Ascending aorta (tissue), 2 donors: ENCODE data around the gene VSTM4. TPM values are rescaled to one million over a fixed set of nuclear protein-coding genes. Genes with fewer than 3 reads are reported as not detected.

Experiments used
- DNase-seq, 2 donors: peaks; one replicate each; pipeline ENCODE4 v3.0.0-alpha.2; 2019; ENCODE audit warnings: low spot score in 2 of 2
- H3K27ac ChIP-seq, 2 donors: fragments of 200-600 bp; sonication (generic); one replicate each; pipeline ENCODE4 v1.5.1; 2016 to 2017; ENCODE audit warnings: mild to moderate bottlenecking in 1 of 2
- H3K27me3 ChIP-seq: fragments of 200-600 bp; sonication (generic); one replicate; pipeline ENCODE4 v1.5.1; 2017
- H3K36me3 ChIP-seq, 2 donors: fragments of 200-600 bp; sonication (generic); one replicate each; pipeline ENCODE4 v1.5.1; 2016
- H3K4me1 ChIP-seq, 2 donors: fragments of 200-600 bp; sonication (generic); one replicate each; pipeline ENCODE4 v1.5.1; 2016 to 2017; ENCODE audit warnings: mild to moderate bottlenecking in 1 of 2
- H3K4me3 ChIP-seq, 2 donors: fragments of 200-600 bp; sonication (generic); one replicate each; pipeline ENCODE4 v1.5.1; 2016 to 2017; ENCODE audit warnings: mild to moderate bottlenecking in 1 of 2
- H3K9me3 ChIP-seq, 2 donors: fragments of 200-600 bp; sonication (generic); one replicate each; pipeline ENCODE4 v1.5.1; 2016
- intact Hi-C: fragments of 100-400 bp; cut with DNase I; formaldehyde crosslinking; loops from one replicate; pipeline ENCODE4 v1.15.1; 2023
- total RNA-seq: library from RNA; depleted of rRNA; stranded (reverse); fragments of >200 nt; gene quantifications from one replicate; pipeline ENCODE4 v1.1.0, GENCODE V29; 2016
- TF ChIP-seq, protein P1 (sequence below), 3 experiments: fragments of 200-600 bp in 2 of 3; fragments of 450-650 bp in 1 of 3; sonication (generic) in 2 of 3; IDR thresholded peaks; one replicate each; pipeline ENCODE4 v1.5.1; 2016 to 2019; ENCODE audit warnings: antibody characterized with exemption in 3 of 3, mild to moderate bottlenecking in 1 of 3, moderate library complexity in 1 of 3

Gene VSTM4
- total RNA-seq, 1 donor from 2014 or later = 17.7 TPM

- Histone ChIP-seq H3K36me3 (peaks cover 22 to 32% of the 10 kb centered on the region in 2 donors), H3K4me1 (peaks cover 5 to 25% of the 10 kb centered on the region in 2 donors), H3K27ac (no peak overlapping the region), H3K9me3 (no peaks in the 10 kb centered on the region), H3K4me3 (no peak overlapping the region), H3K27me3 (no peaks in the 10 kb centered on the region)
- TF ChIP-seq, protein P1, sequence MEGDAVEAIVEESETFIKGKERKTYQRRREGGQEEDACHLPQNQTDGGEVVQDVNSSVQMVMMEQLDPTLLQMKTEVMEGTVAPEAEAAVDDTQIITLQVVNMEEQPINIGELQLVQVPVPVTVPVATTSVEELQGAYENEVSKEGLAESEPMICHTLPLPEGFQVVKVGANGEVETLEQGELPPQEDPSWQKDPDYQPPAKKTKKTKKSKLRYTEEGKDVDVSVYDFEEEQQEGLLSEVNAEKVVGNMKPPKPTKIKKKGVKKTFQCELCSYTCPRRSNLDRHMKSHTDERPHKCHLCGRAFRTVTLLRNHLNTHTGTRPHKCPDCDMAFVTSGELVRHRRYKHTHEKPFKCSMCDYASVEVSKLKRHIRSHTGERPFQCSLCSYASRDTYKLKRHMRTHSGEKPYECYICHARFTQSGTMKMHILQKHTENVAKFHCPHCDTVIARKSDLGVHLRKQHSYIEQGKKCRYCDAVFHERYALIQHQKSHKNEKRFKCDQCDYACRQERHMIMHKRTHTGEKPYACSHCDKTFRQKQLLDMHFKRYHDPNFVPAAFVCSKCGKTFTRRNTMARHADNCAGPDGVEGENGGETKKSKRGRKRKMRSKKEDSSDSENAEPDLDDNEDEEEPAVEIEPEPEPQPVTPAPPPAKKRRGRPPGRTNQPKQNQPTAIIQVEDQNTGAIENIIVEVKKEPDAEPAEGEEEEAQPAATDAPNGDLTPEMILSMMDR (IDR thresholded peaks at IDR 0.05) = no peak
- intact Hi-C loops = loop anchor here (10.0 kb wide), 1 partner anchor 88 kb away; no protein-coding TSS in a partner anchor
- DNase-seq = no peak
These were observed 39.0 kb downstream of the VSTM4 start for GRCh38 chr10:49076319-49076718.

- no peak for DNase-seq
- Histone ChIP-seq H3K4me1 (peaks cover 3 to 21% of the 10 kb centered on the region in 2 donors), H3K9me3 (no peaks in the 10 kb centered on the region), H3K27me3 (no peaks in the 10 kb centered on the region), H3K36me3 (peaks cover 22 to 32% of the 10 kb centered on the region in 2 donors), H3K27ac (no peak overlapping the region), H3K4me3 (no peak overlapping the region)
- TF ChIP-seq, protein P1 (IDR thresholded peaks at IDR 0.05) = no peak
- intact Hi-C loops = loop anchor here (10.0 kb wide), 1 partner anchor 89 kb away; no protein-coding TSS in a partner anchor
These were observed 39.6 kb downstream of the VSTM4 start for GRCh38 chr10:49075743-49076142.

- Histone ChIP-seq H3K27me3 (no peaks in the 10 kb centered on the region), H3K27ac (no peak overlapping the region), H3K4me1 (peaks cover 0 to 17% of the 10 kb centered on the region in 2 donors), H3K36me3 (peaks cover 22 to 32% of the 10 kb centered on the region in 2 donors), H3K4me3 (no peak overlapping the region), H3K9me3 (no peaks in the 10 kb centered on the region)
- intact Hi-C loops = loop anchor here (10.0 kb wide), 1 partner anchor 90 kb away; no protein-coding TSS in a partner anchor
- no peak for DNase-seq
- TF ChIP-seq, protein P1 (IDR thresholded peaks at IDR 0.05) = no peak
These were observed 40.3 kb downstream of the VSTM4 start for GRCh38 chr10:49074836-49075682.

DNA sequence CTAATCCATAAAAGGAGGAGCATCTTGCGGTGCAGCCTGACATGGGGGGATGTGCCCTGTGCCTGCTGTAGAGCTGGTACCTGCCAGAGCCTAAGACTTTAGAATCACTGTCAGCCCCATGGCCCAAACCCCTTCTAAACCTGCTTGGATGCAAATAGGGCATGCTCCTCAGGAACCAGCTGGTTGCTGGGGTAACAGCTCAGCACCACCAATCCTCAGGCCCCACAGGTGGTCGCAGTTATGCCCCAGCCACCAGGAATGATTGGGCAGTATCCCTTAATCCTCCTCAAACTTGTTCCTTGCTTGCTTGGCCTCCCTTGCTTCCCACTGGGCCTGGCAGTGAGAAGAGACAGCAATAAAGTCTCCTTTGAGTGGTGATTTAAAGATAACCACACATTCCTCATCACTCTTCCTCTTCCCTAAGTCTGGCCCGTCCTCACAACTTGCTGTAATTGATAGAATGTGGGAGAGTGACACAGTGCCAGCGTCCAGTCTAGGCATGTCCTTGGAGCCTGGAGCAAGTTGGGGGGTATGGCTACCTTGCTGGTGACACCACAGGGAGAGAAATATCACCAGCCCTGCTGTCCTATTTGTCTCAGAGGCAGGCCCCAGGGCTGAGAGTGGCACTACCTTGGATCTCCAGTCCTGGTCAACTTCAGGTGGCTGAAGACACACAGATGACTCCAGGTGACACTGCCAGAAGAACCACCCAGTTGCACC, 43.0 kb downstream of the VSTM4 start:
- no peak for DNase-seq
- Histone ChIP-seq H3K27me3 (no peaks in the 10 kb centered on the region), H3K36me3 (peaks cover 22 to 32% of the 10 kb centered on the region in 2 donors), H3K4me1 (peaks cover 0 to 7% of the 10 kb centered on the region in 2 donors), H3K27ac (no peak overlapping the region), H3K4me3 (no peak overlapping the region), H3K9me3 (no peaks in the 10 kb centered on the region)
- TF ChIP-seq, protein P1 (IDR thresholded peaks at IDR 0.05) = no peak
- intact Hi-C loops = loop anchor here (10.0 kb wide), 1 partner anchor 92 kb away; no protein-coding TSS in a partner anchor

DNA sequence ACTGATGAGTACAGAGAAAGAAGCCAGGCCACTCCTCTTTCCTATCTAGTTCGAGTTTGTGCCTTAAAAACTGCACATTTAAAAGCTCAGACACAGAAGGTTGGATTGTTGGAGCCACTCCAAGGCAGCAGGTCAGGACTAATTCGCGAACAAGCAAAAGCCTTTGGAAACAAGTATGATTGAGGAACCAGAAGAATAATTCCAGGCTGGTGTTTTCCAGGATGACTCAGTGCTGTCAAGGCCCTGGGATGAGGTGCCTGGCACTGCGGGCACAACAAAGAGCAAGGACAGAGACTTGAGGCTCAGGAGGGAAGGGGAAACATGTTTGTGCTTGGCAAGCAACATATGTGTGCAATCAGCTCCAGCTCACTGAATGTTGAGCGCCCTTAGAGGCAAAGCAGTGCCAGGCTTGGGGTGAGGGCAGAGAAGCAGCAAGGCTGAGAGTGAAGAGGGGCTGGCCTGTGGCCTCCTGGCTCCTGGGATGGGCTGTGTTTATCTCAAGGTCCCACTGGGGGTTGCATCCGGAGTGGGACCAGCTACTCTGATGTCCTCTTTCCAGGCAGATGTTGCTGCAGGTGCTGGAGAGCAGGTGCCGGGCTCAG, 44.1 kb downstream of the VSTM4 start:
- Histone ChIP-seq H3K27ac (no peak overlapping the region), H3K4me3 (no peak overlapping the region), H3K27me3 (no peaks in the 10 kb centered on the region), H3K4me1 (peaks cover 0 to 4% of the 10 kb centered on the region in 2 donors), H3K9me3 (no peaks in the 10 kb centered on the region), H3K36me3 (peaks cover 19 to 24% of the 10 kb centered on the region in 2 donors)
- TF ChIP-seq, protein P1 (IDR thresholded peaks at IDR 0.05) = no peak
- intact Hi-C loops = loop anchor here (10.0 kb wide), 1 partner anchor 94 kb away; no protein-coding TSS in a partner anchor
- DNase-seq = no peak
